OCI-LY7 (cell line): Measurements from ENCODE around the gene EDEM2. TPM values are rescaled to one million over a fixed set of nuclear protein-coding genes. Genes with fewer than 3 reads are reported as not detected.
"Not testable (repeated sequence)": the region's sequence is repeated elsewhere in the genome, so short reads cannot be mapped to it uniquely, and the experiment has no call there.

Experiments used
- BruUV-seq: library from RNA; stranded (reverse); fragments of 400-500 nt; replicated peaks from 2 replicates; lab custom pipeline; 2021; lab: Mats Ljungman, UMichigan
- CTCF ChIA-PET: fragments of 300-600 bp; sonication (Branson Sonifier 250); formaldehyde crosslinking; loops from one replicate; lab custom pipeline; 2022; ENCODE audit warnings: antibody characterized with exemption; ENCODE audit not compliant: unreplicated experiment; lab: Charles Lee
- POLR2A ChIA-PET: fragments of 300-600 bp; sonication (Branson Sonifier 250); formaldehyde crosslinking; loops from one replicate; lab custom pipeline; 2022; ENCODE audit warnings: antibody characterized with exemption; lab: Charles Lee
- DNase-seq: peaks from one replicate; pipeline ENCODE4 v3.0.0-alpha.2; 2015; ENCODE audit warnings: low spot score
- H2AFZ ChIP-seq: fragments of 200-600 bp; sonication (generic), shearing (Covaris generic); 2 replicates; pipeline ENCODE4 v1.6.1; 2014; ENCODE audit warnings: mild to moderate bottlenecking, antibody characterized with exemption, low read length, moderate library complexity
- H3K27ac ChIP-seq: fragments of 200-600 bp; sonication (generic); 2 replicates; pipeline ENCODE4 v1.5.1; 2014; ENCODE audit warnings: mixed run types, low read depth, mild to moderate bottlenecking, moderate library complexity, low read length, inconsistent platforms; ENCODE audit not compliant: poor library complexity, severe bottlenecking
- H3K36me3 ChIP-seq: fragments of 200-600 bp; sonication (generic); 2 replicates; pipeline ENCODE4 v1.6.1; 2014; ENCODE audit warnings: mild to moderate bottlenecking, antibody characterized with exemption, low read length, moderate library complexity, mixed read lengths; ENCODE audit not compliant: insufficient read depth
- H3K4me1 ChIP-seq: fragments of 200-600 bp; sonication (generic); 2 replicates; pipeline ENCODE4 v1.5.1; 2014; ENCODE audit warnings: mild to moderate bottlenecking, low read length; ENCODE audit not compliant: insufficient read depth, poor library complexity, severe bottlenecking
- H3K4me2 ChIP-seq: fragments of 200-600 bp; sonication (generic); 2 replicates; pipeline ENCODE4 v1.6.1; 2014; ENCODE audit warnings: mild to moderate bottlenecking, low read length
- H3K4me3 ChIP-seq: fragments of 200-600 bp; sonication (generic); 2 replicates; pipeline ENCODE4 v1.5.1; 2014; ENCODE audit warnings: mild to moderate bottlenecking, low read depth, low read length; ENCODE audit not compliant: poor library complexity, severe bottlenecking
- H3K79me2 ChIP-seq: fragments of 200-600 bp; sonication (generic); 2 replicates; pipeline ENCODE4 v1.6.1; 2016; ENCODE audit warnings: low read depth, mild to moderate bottlenecking, low read length, moderate library complexity, mixed read lengths; ENCODE audit not compliant: insufficient read depth
- H3K9me2 ChIP-seq: fragments of 200-600 bp; sonication (generic); 2 replicates; pipeline ENCODE4 v1.6.1; 2016; ENCODE audit warnings: mild to moderate bottlenecking, low read length, mixed read lengths; ENCODE audit not compliant: insufficient read depth
- H3K9me3 ChIP-seq: fragments of 200-600 bp; sonication (generic); 2 replicates; pipeline ENCODE4 v1.6.1; 2014; ENCODE audit warnings: mild to moderate bottlenecking, mixed run types, low read length, mixed read lengths
- H4K20me1 ChIP-seq: fragments of 200-600 bp; sonication (generic); 2 replicates; pipeline ENCODE4 v1.6.1; 2014; ENCODE audit warnings: mild to moderate bottlenecking, antibody characterized with exemption, low read length, moderate library complexity, mixed read lengths; ENCODE audit not compliant: insufficient read depth
- EZH2phosphoT487 ChIP-seq: fragments of 200-600 bp; sonication (generic); IDR thresholded peaks from 2 replicates; pipeline ENCODE4 v1.6.1; 2018; ENCODE audit warnings: low read depth, borderline replicate concordance, mild to moderate bottlenecking, mixed run types, antibody characterized with exemption, low read length, moderate library complexity, mixed read lengths
- intact Hi-C: fragments of 100-400 bp; cut with micrococcal nuclease; formaldehyde crosslinking; loops from one replicate; pipeline ENCODE4 v1.10.0; 2022; ENCODE audit not compliant: unreplicated experiment
- total RNA-seq, 2 experiments: library from RNA; depleted of rRNA in 1 of 2; stranded (reverse); fragments of >200 nt in 1 of 2; shearing (Covaris generic) in 1 of 2; gene quantifications; 2 replicates each; pipeline ENCODE4 v1.2.3, GENCODE V29; 2014 to 2022
- TF ChIP-seq, protein P1 (sequence below): fragments of 200-600 bp; sonication (generic); conservative IDR thresholded peaks from 2 replicates; pipeline ENCODE4 v1.5.1; 2014; ENCODE audit warnings: mild to moderate bottlenecking, antibody characterized with exemption, low read length, moderate library complexity, mixed read lengths

EDEM2 gene
- total RNA-seq, 2 experiments from 2014 or later, result 19.1 to 23.0 TPM

DNA sequence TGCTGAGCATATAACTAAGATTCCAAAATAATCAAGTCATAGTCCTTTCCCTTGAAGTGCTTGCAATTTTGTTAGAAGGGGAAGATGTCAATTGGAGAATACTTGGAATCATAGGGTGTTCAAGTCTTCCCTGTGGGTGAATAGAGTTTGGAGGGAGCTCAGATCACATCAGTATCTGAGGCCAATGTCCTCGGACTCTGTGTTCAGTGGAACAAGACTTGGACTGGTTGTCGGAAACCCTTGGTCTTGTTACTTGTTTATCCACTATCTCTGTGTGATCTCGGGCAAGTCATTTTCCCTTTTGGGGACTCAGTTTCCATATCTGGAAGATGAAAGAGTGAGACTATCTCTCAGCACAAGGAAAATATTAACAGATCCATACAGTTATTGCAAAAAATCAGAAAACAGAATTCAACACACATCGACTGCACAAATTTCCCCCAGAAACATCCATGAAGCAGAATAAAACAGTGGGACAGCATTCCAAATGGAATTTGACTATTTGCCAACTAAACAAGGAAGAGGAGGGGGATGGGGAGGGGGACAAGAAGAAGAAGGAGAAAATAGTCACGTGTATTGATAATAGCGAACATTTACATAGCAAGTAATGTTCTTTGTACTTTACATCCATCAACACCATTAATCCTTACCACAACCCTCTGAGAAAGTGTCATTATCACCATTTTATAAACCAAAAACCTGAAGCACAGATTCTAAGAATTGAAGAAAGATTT, 3.9 kb upstream of the EDEM2 start:
- Histone ChIP-seq H3K36me3 (no peaks in the 10 kb centered on the region), H3K4me2 (no peak overlapping the region), H4K20me1 (no peaks in the 10 kb centered on the region), H3K9me2 (no peaks in the 10 kb centered on the region), H3K27ac (no peak overlapping the region), H3K79me2 (peaks cover 6% of the 10 kb centered on the region; the same call in 1 of the 2 replicates), H2AFZ (no peak overlapping the region), H3K4me1 (peaks cover 12% of the 10 kb centered on the region), H3K9me3 (no peaks in the 10 kb centered on the region), H3K4me3 (no peak overlapping the region)
- TF ChIP-seq, protein P1, sequence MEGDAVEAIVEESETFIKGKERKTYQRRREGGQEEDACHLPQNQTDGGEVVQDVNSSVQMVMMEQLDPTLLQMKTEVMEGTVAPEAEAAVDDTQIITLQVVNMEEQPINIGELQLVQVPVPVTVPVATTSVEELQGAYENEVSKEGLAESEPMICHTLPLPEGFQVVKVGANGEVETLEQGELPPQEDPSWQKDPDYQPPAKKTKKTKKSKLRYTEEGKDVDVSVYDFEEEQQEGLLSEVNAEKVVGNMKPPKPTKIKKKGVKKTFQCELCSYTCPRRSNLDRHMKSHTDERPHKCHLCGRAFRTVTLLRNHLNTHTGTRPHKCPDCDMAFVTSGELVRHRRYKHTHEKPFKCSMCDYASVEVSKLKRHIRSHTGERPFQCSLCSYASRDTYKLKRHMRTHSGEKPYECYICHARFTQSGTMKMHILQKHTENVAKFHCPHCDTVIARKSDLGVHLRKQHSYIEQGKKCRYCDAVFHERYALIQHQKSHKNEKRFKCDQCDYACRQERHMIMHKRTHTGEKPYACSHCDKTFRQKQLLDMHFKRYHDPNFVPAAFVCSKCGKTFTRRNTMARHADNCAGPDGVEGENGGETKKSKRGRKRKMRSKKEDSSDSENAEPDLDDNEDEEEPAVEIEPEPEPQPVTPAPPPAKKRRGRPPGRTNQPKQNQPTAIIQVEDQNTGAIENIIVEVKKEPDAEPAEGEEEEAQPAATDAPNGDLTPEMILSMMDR, result no peak
- no peak for TF ChIP-seq EZH2phosphoT487
- POLR2A ChIA-PET, result no interaction called here
- CTCF ChIA-PET, result no interaction called here
- intact Hi-C loops, result no loop called here
- BruUV-seq, result no TSS peak
- DNase-seq, result no peak

DNA sequence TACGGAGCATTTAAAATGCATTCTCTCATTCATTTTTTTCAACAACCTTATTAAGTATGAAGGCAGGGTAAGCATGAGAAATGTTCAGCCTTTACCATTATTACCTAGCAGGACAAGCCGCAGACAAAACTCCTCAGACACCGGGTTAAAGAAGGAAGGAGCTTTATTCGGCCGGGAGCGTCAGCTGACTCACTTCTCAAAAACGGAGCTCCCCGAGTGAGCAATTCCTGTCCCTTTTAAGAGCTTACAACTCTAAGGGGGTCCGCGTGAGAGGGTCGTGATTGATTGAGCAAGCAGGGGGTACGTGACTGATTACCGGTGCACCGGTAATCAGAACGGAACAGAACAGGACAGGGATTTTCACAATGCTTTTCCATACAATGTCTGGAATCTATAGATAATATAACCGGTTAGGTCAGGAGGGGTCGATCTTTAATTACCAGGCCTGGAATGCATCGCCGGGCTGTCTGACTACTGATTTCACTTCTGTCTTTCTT, 487 bp upstream of the EDEM2 start:
- H3K9me2 ChIP-seq, H3K79me2 ChIP-seq, H4K20me1 ChIP-seq, H3K36me3 ChIP-seq, H3K9me3 ChIP-seq, DNase-seq: not testable (repeated sequence)
- peak overlapping the region; percentile 86 for H3K4me2 ChIP-seq
- BruUV-seq, result TSS peak; percentile 85
- ChIA-PET CTCF (interaction anchor here (0.7 kb wide), 1 partner anchor 1154 kb away, joined by 3 read pairs; no protein-coding TSS in a partner anchor), POLR2A (interaction anchor here (0.8 to 1.7 kb wide), 6 partner anchors 9 to 66 kb away, joined by 3 to 7 read pairs (median 4); partner anchors contain the start of gene TRPC4AP)
- peak overlapping the region; percentile 96 for H2AFZ ChIP-seq
- H3K27ac ChIP-seq, result peak overlapping the region; percentile 23
- H3K4me1 ChIP-seq, result peaks cover 23% of the 10 kb centered on the region
- intact Hi-C loops, result loop anchor here (1.0 to 10.0 kb wide), 3 partner anchors 55 to 313 kb away; partner anchors contain the start of genes TRPC4AP and UQCC1
- H3K4me3 ChIP-seq, result peak overlapping the region; percentile 74

DNA sequence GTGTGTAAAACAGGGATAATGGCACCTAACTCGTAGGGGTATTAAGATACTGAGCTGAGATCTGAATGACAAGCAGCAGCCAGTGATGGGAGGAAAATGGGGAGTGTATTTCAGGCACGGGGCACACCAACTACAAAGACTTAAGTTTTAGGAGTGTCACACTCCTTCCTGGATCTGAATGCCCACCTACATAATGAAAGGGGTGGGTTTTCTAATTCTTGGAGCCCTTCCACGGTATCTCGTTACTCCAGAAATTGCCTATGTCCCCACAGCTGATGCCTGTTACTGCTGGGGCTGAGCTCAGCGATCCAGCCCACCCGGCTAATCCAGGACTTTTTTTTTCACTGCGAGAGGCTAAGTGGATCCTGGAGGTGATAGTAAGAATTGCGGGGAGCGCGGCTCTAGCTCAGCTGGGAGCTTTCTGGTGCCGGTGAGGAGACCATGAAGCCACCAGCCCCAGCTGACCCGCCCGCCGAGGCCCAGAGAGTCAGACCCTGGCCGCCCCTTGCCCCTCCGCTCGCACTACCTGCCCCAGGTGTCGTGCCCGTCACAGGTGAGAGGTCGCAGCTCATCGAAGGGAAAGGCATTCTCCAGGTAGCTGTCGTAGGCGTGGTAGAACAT, 727 bp downstream of the EDEM2 start:
- Histone ChIP-seq H3K9me2 (no peaks in the 10 kb centered on the region), H3K4me2 (peak overlapping the region; percentile 86), H3K36me3 (peaks cover 16% of the 10 kb centered on the region), H4K20me1 (no peaks in the 10 kb centered on the region), H3K79me2 (peaks cover 7% of the 10 kb centered on the region; the same call in 1 of the 2 replicates), H3K27ac (no peak overlapping the region), H2AFZ (peak overlapping the region; percentile 96), H3K4me1 (peaks cover 23% of the 10 kb centered on the region), H3K9me3 (no peaks in the 10 kb centered on the region), H3K4me3 (peak overlapping the region; percentile 74)
- POLR2A ChIA-PET, result interaction anchor here (0.6 to 1.7 kb wide), 10 partner anchors 8 to 1480 kb away, joined by 3 to 7 read pairs (median 3); partner anchors contain the start of genes ACTL10, DYNLRB1 and TRPC4AP
- peak; percentile 14 for DNase-seq
- TF ChIP-seq, protein P1, result no peak
- TF ChIP-seq EZH2phosphoT487, result no peak
- intact Hi-C loops, result loop anchor here (2.0 to 10.0 kb wide), 2 partner anchors 268 to 312 kb away; partner anchors contain the start of gene UQCC1
- CTCF ChIA-PET, result interaction anchor here (0.5 to 1.0 kb wide), 3 partner anchors 22 to 54 kb away, joined by 3 to 4 read pairs (median 4); partner anchors contain the start of gene TRPC4AP
- BruUV-seq, result TSS peak; percentile 59
